Skeletal muscle cell (primary cell): ENCODE results near the gene CKAP2.
"Not testable (repeated sequence)": the region's sequence is repeated elsewhere in the genome, so short reads cannot be mapped to it uniquely, and the experiment has no call there.

Experiments used
- DNase-seq: peaks from one replicate; pipeline ENCODE4 v3.0.0-alpha.2; 2010; ENCODE audit warnings: low read depth
- H3K4me3 ChIP-seq: 2 replicates; pipeline ENCODE4 v1.5.1; 2011; ENCODE audit warnings: low read depth, mild to moderate bottlenecking, control low read depth, low read length, moderate library complexity

Gene CKAP2

GRCh38 chr13:52454820-52455676, at the start of gene CKAP2:
TSS of gene CKAP2 (plus strand) at chr13:52455478. CDS start at chr13:52455557, 79 bp downstream.
- DNase-seq = peak; percentile 76
- H3K4me3 ChIP-seq = peak within 1 kb of the TSS; percentile 76

- no peak for DNase-seq
Measured at GRCh38 chr13:52405767-52406494, 49.3 kb upstream of the CKAP2 start, which contains the start of gene THSD1. TSS of gene THSD1 (minus strand) at chr13:52406172. CDS start at chr13:52402600, 3,572 bp downstream.

GRCh38 chr13:52406629-52407028, 48.6 kb upstream of the CKAP2 start:
- H3K4me3 ChIP-seq = peak overlapping the region; percentile 78
- DNase-seq = no peak

More at GRCh38 chr13:52405767-52406494, 49.3 kb upstream of the CKAP2 start, which contains the start of gene THSD1:
- H3K4me3 ChIP-seq = peak within 1 kb of the TSS; percentile 78

GRCh38 chr13:52407436-52407835, 47.8 kb upstream of the CKAP2 start:
- not testable (repeated sequence) for DNase-seq, H3K4me3 ChIP-seq

GRCh38 chr13:52408071-52408658, 47.1 kb upstream of the CKAP2 start:
- not testable (repeated sequence) for H3K4me3 ChIP-seq, DNase-seq

- DNase-seq = peak; percentile 92
- no peak overlapping the region for H3K4me3 ChIP-seq
Measured at GRCh38 chr13:52411629-52412028, 43.6 kb upstream of the CKAP2 start.

GRCh38 chr13:52412128-52412527, 43.1 kb upstream of the CKAP2 start:
- H3K4me3 ChIP-seq = no peak overlapping the region
- DNase-seq = no peak

GRCh38 chr13:52414051-52414450, 41.2 kb upstream of the CKAP2 start:
- no peak for DNase-seq
- H3K4me3 ChIP-seq = no peak overlapping the region

- DNase-seq = no peak
- H3K4me3 ChIP-seq = no peak overlapping the region
Measured at GRCh38 chr13:52414963-52415362, 40.3 kb upstream of the CKAP2 start.

- H3K4me3 ChIP-seq = no peak overlapping the region
- no peak for DNase-seq
Measured at GRCh38 chr13:52419080-52419479, 36.2 kb upstream of the CKAP2 start.

- DNase-seq = no peak
- no peak overlapping the region for H3K4me3 ChIP-seq
Measured at GRCh38 chr13:52421216-52421615, 34.1 kb upstream of the CKAP2 start.

GRCh38 chr13:52428295-52428694, 27.0 kb upstream of the CKAP2 start:
- H3K4me3 ChIP-seq = no peak overlapping the region
- no peak for DNase-seq

GRCh38 chr13:52432456-52432855, 22.8 kb upstream of the CKAP2 start:
- no peak for DNase-seq
- H3K4me3 ChIP-seq = no peak overlapping the region

GRCh38 chr13:52446265-52446664, 9.0 kb upstream of the CKAP2 start:
- H3K4me3 ChIP-seq = no peak overlapping the region
- no peak for DNase-seq

GRCh38 chr13:52447354-52447753, 7.9 kb upstream of the CKAP2 start:
- DNase-seq = no peak
- H3K4me3 ChIP-seq = no peak overlapping the region

- DNase-seq = no peak
- no peak overlapping the region for H3K4me3 ChIP-seq
Measured at GRCh38 chr13:52447815-52448552, 7.3 kb upstream of the CKAP2 start.

- no peak for DNase-seq
- H3K4me3 ChIP-seq = peak overlapping the region; percentile 84
Measured at GRCh38 chr13:52449331-52450011, 5.8 kb upstream of the CKAP2 start.

- H3K4me3 ChIP-seq = peak within 1 kb of the TSS; percentile 84
- peak; percentile 68 for DNase-seq
Measured at GRCh38 chr13:52450012-52450792, 5.1 kb upstream of the CKAP2 start, which contains the start of gene VPS36. TSS of gene VPS36 (minus strand) at chr13:52450634. CDS start at chr13:52450594, 40 bp downstream.
